Measurements from ENCODE around the gene ZNF322.

Gene ZNF322

DNA sequence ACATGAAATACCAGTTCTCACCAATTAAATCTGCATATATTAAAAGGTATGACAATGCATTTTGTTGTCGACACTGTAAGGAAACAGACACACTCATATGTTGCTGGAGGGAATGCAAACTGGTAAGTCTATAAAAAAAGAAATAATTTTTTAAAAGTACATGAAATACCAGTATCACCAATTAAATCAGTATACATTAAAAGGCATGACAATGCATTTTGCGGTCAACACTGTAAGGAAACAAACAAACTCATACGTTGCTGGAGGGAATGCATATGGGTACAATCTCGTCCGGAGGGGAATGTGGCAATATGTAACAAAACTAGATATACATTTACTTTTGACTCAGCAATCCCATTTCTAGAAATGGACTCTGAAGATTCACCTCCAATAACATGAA is 6.5 kb downstream of the ZNF322 start:
- H2BK12ac ChIP-seq (ENCODE audit: low read length), result no peak overlapping the region

GRCh38 chr6:26651133-26651781 is 8.3 kb downstream of the ZNF322 start:
- Histone ChIP-seq H2BK15ac (ENCODE audit: low read length) (no peak overlapping the region), H3K4me1 (ENCODE audit: control insufficient read depth in 2 of 2, insufficient read depth in 1 of 2, low read depth in 1 of 2, low read length in 2 of 2) (no peaks in the 10 kb centered on the region), H2AFZ (ENCODE audit: low read length) (no peak overlapping the region), H4K8ac (ENCODE audit: low read depth, low read length) (no peak overlapping the region), H3K36me3 (replicated peaks in 1 of 2; ENCODE audit: control insufficient read depth in 2 of 2, insufficient read depth in 2 of 2, low read length in 2 of 2) (peaks cover 8 to 83% of the 10 kb centered on the region in 2 donors), H2BK5ac (ENCODE audit: low read length) (no peak overlapping the region), H3K27me3 (ENCODE audit: control insufficient read depth in 3 of 3, insufficient read depth in 3 of 3, low read depth in 1 of 3, low read length in 3 of 3) (peaks cover 0 to 2% (median 0%) of the 10 kb centered on the region in 3 experiments), H3K14ac (ENCODE audit: low read length) (no peak overlapping the region), H3K4ac (ENCODE audit: low read length) (no peak overlapping the region), H3K23ac (ENCODE audit: low read depth, low read length, poor library complexity) (no peak overlapping the region), H2BK120ac (ENCODE audit: low read depth, low read length) (no peak overlapping the region), H3K27ac (replicated peaks; ENCODE audit: low read length) (no peak overlapping the region), H3K18ac (ENCODE audit: low read length) (no peak overlapping the region), H3K79me1 (ENCODE audit: low read depth, low read length) (no peaks in the 10 kb centered on the region), H4K91ac (ENCODE audit: low read depth, low read length, poor library complexity) (no peak overlapping the region), H2AK5ac (ENCODE audit: low read depth, low read length) (no peak overlapping the region), H3K9ac (ENCODE audit: low read depth, low read length, poor library complexity) (no peak overlapping the region), H2BK12ac (ENCODE audit: low read length) (no peak overlapping the region), H3K9me3 (replicated peaks in 1 of 2; ENCODE audit: control insufficient read depth in 2 of 2, insufficient read depth in 1 of 2, low read depth in 1 of 2, low read length in 2 of 2) (peaks cover 0 to 79% of the 10 kb centered on the region in 2 donors), H3K4me3 (ENCODE audit: low read length in 2 of 2) (no peak overlapping the region), H3K4me2 (ENCODE audit: insufficient read depth, low read length, poor library complexity, severe bottlenecking) (no peak overlapping the region)
- DNase-seq (ENCODE audit: low spot score), result no peak

More for the DNA sequence above, 6.5 kb downstream of the ZNF322 start:
- Histone ChIP-seq H3K4ac (ENCODE audit: low read length) (no peak overlapping the region), H3K79me1 (ENCODE audit: low read depth, low read length) (no peaks in the 10 kb centered on the region), H2BK5ac (ENCODE audit: low read length) (no peak overlapping the region), H3K27me3 (ENCODE audit: control insufficient read depth in 3 of 3, insufficient read depth in 3 of 3, low read depth in 1 of 3, low read length in 3 of 3) (peaks cover 0 to 2% (median 0%) of the 10 kb centered on the region in 3 experiments), H2BK120ac (ENCODE audit: low read depth, low read length) (no peak overlapping the region), H3K14ac (ENCODE audit: low read length) (no peak overlapping the region), H4K91ac (ENCODE audit: low read depth, low read length, poor library complexity) (no peak overlapping the region), H4K8ac (ENCODE audit: low read depth, low read length) (no peak overlapping the region), H3K18ac (ENCODE audit: low read length) (no peak overlapping the region), H3K27ac (replicated peaks; ENCODE audit: low read length) (no peak overlapping the region), H3K9me3 (replicated peaks in 1 of 2; ENCODE audit: control insufficient read depth in 2 of 2, insufficient read depth in 1 of 2, low read depth in 1 of 2, low read length in 2 of 2) (peaks cover 0 to 76% of the 10 kb centered on the region in 2 donors), H3K9ac (ENCODE audit: low read depth, low read length, poor library complexity) (no peak overlapping the region), H3K4me3 (ENCODE audit: low read length in 2 of 2) (no peak overlapping the region), H2AK5ac (ENCODE audit: low read depth, low read length) (no peak overlapping the region), H3K4me1 (ENCODE audit: control insufficient read depth in 2 of 2, insufficient read depth in 1 of 2, low read depth in 1 of 2, low read length in 2 of 2) (peaks cover 0 to 2% of the 10 kb centered on the region in 2 donors), H3K4me2 (ENCODE audit: insufficient read depth, low read length, poor library complexity, severe bottlenecking) (no peak overlapping the region), H3K23ac (ENCODE audit: low read depth, low read length, poor library complexity) (no peak overlapping the region), H2BK15ac (ENCODE audit: low read length) (no peak overlapping the region), H3K36me3 (replicated peaks in 1 of 2; ENCODE audit: control insufficient read depth in 2 of 2, insufficient read depth in 2 of 2, low read length in 2 of 2) (peaks cover 11 to 93% of the 10 kb centered on the region in 2 donors), H2AFZ (ENCODE audit: low read length) (no peak overlapping the region)
- DNase-seq (ENCODE audit: low spot score), result no peak
- WGBS, 2 donors (ENCODE audit: extremely low coverage in 2 of 2, insufficient read length in 2 of 2, insufficient replicate concordance in 1 of 2), result no CpG with 5 or more reads among the region's 5 CpGs

DNA sequence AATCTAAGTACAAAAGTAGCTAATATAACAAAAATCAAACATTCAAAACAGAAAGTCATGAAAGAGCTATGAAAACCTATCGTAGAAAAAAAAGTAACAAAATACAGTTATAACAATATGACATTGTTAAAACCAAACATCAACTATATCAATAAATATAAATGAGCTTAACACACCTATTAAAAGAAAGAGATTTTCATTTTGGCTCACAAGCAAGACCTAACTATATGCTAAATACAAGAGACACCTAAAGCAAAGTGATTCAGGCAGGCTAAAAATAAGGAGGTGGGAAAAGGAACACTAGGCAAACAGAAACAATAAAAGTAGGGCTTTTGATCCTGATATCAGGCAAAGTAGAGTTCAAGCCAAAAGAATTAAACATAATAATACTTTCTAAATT is 13.5 kb downstream of the ZNF322 start:
- no peak overlapping the region for H2BK15ac ChIP-seq (ENCODE audit: low read length)
- H3K36me3 ChIP-seq (replicated peaks in 1 of 2; ENCODE audit: control insufficient read depth in 2 of 2, insufficient read depth in 2 of 2, low read length in 2 of 2), result peaks cover 17 to 78% of the 10 kb centered on the region in 2 donors
- H3K4ac ChIP-seq (ENCODE audit: low read length), result no peak overlapping the region
- no peak overlapping the region for H3K14ac ChIP-seq (ENCODE audit: low read length)
- WGBS, 2 donors (ENCODE audit: extremely low coverage in 2 of 2, insufficient read length in 2 of 2, insufficient replicate concordance in 1 of 2), result no CpG with 5 or more reads among the region's 1 CpG
- H3K18ac ChIP-seq (ENCODE audit: low read length), result no peak overlapping the region
- no peak overlapping the region for H4K91ac ChIP-seq (ENCODE audit: low read depth, low read length, poor library complexity)
- no peak for DNase-seq (ENCODE audit: low spot score)
- no peak overlapping the region for H2BK120ac ChIP-seq (ENCODE audit: low read depth, low read length)
- no peaks in the 10 kb centered on the region for H3K27me3 ChIP-seq (ENCODE audit: control insufficient read depth in 3 of 3, insufficient read depth in 3 of 3, low read depth in 1 of 3, low read length in 3 of 3)
- H3K4me2 ChIP-seq (ENCODE audit: insufficient read depth, low read length, poor library complexity, severe bottlenecking), result no peak overlapping the region
- peaks cover 2% of the 10 kb centered on the region for H3K79me1 ChIP-seq (ENCODE audit: low read depth, low read length)
- no peak overlapping the region for H3K27ac ChIP-seq (replicated peaks; ENCODE audit: low read length)
- H3K4me1 ChIP-seq (ENCODE audit: control insufficient read depth in 2 of 2, insufficient read depth in 1 of 2, low read depth in 1 of 2, low read length in 2 of 2), result no peaks in the 10 kb centered on the region
- H4K8ac ChIP-seq (ENCODE audit: low read depth, low read length), result no peak overlapping the region
- H2AFZ ChIP-seq (ENCODE audit: low read length), result no peak overlapping the region
- H3K9ac ChIP-seq (ENCODE audit: low read depth, low read length, poor library complexity), result no peak overlapping the region
- no peak overlapping the region for H3K23ac ChIP-seq (ENCODE audit: low read depth, low read length, poor library complexity)
- peaks cover 4 to 84% of the 10 kb centered on the region in 2 donors for H3K9me3 ChIP-seq (replicated peaks in 1 of 2; ENCODE audit: control insufficient read depth in 2 of 2, insufficient read depth in 1 of 2, low read depth in 1 of 2, low read length in 2 of 2)
- H2BK12ac ChIP-seq (ENCODE audit: low read length), result no peak overlapping the region
- no peak overlapping the region for H3K4me3 ChIP-seq (ENCODE audit: low read length in 2 of 2)
- H2AK5ac ChIP-seq (ENCODE audit: low read depth, low read length), result no peak overlapping the region
- H2BK5ac ChIP-seq (ENCODE audit: low read length), result no peak overlapping the region

GRCh38 chr6:26640806-26641205 is 18.7 kb downstream of the ZNF322 start:
- H3K14ac ChIP-seq (ENCODE audit: low read length), result no peak overlapping the region
- no peak overlapping the region for H2BK120ac ChIP-seq (ENCODE audit: low read depth, low read length)
- no peak overlapping the region for H3K27ac ChIP-seq (replicated peaks; ENCODE audit: low read length)
- no peaks in the 10 kb centered on the region for H3K4me1 ChIP-seq (ENCODE audit: control insufficient read depth in 2 of 2, insufficient read depth in 1 of 2, low read depth in 1 of 2, low read length in 2 of 2)
- no peak overlapping the region for H3K23ac ChIP-seq (ENCODE audit: low read depth, low read length, poor library complexity)
- peaks cover 17 to 67% of the 10 kb centered on the region in 2 donors for H3K9me3 ChIP-seq (replicated peaks in 1 of 2; ENCODE audit: control insufficient read depth in 2 of 2, insufficient read depth in 1 of 2, low read depth in 1 of 2, low read length in 2 of 2)
- H3K79me1 ChIP-seq (ENCODE audit: low read depth, low read length), result peaks cover 2% of the 10 kb centered on the region
- no peak overlapping the region for H3K18ac ChIP-seq (ENCODE audit: low read length)
- no peak overlapping the region for H4K91ac ChIP-seq (ENCODE audit: low read depth, low read length, poor library complexity)
- no peak overlapping the region for H2BK15ac ChIP-seq (ENCODE audit: low read length)
- H3K27me3 ChIP-seq (ENCODE audit: control insufficient read depth in 3 of 3, insufficient read depth in 3 of 3, low read depth in 1 of 3, low read length in 3 of 3), result no peaks in the 10 kb centered on the region
- no peak overlapping the region for H2AFZ ChIP-seq (ENCODE audit: low read length)
- no CpG with 5 or more reads among the region's 2 CpGs for WGBS, 2 donors (ENCODE audit: extremely low coverage in 2 of 2, insufficient read length in 2 of 2, insufficient replicate concordance in 1 of 2)
- H2BK5ac ChIP-seq (ENCODE audit: low read length), result no peak overlapping the region
- H3K36me3 ChIP-seq (replicated peaks in 1 of 2; ENCODE audit: control insufficient read depth in 2 of 2, insufficient read depth in 2 of 2, low read length in 2 of 2), result peaks cover 26 to 73% of the 10 kb centered on the region in 2 donors
- DNase-seq (ENCODE audit: low spot score), result no peak
- no peak overlapping the region for H3K4ac ChIP-seq (ENCODE audit: low read length)
- no peak overlapping the region for H4K8ac ChIP-seq (ENCODE audit: low read depth, low read length)
- H3K4me2 ChIP-seq (ENCODE audit: insufficient read depth, low read length, poor library complexity, severe bottlenecking), result no peak overlapping the region
- H3K4me3 ChIP-seq (ENCODE audit: low read length in 2 of 2), result no peak overlapping the region
- no peak overlapping the region for H2BK12ac ChIP-seq (ENCODE audit: low read length)
- H3K9ac ChIP-seq (ENCODE audit: low read depth, low read length, poor library complexity), result no peak overlapping the region
- no peak overlapping the region for H2AK5ac ChIP-seq (ENCODE audit: low read depth, low read length)
